ENCODE data around the gene WDFY3. TPM values are rescaled to one million over a fixed set of nuclear protein-coding genes. Genes with fewer than 3 reads are reported as not detected.

WDFY3 gene
- total RNA-seq, 1 donor from 2014 or later = 89.5 TPM

DNA sequence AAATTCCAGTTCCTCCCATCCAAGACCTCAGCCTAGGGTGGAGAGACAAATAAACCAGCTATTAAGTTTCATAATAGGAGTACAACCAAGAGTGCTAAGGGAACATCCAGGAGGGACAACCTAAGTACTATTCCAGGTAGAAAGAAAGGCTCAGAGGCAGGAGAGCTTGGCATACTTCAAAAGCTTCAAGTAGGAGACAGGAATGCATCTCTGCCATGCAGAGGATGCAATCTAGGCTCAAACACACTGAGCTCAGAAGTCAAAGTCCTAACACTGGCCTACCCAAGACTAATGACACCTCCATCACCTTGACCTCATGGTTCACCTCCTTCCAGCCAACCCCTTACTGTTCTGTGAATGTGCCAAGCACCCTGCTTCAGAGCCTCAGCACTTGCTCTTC is 8.1 kb downstream of the WDFY3 start:
- FAIRE-seq = no peak
- H3K27ac Mint-ChIP-seq (ENCODE audit: unreplicated experiment) = no peak overlapping the region

DNA sequence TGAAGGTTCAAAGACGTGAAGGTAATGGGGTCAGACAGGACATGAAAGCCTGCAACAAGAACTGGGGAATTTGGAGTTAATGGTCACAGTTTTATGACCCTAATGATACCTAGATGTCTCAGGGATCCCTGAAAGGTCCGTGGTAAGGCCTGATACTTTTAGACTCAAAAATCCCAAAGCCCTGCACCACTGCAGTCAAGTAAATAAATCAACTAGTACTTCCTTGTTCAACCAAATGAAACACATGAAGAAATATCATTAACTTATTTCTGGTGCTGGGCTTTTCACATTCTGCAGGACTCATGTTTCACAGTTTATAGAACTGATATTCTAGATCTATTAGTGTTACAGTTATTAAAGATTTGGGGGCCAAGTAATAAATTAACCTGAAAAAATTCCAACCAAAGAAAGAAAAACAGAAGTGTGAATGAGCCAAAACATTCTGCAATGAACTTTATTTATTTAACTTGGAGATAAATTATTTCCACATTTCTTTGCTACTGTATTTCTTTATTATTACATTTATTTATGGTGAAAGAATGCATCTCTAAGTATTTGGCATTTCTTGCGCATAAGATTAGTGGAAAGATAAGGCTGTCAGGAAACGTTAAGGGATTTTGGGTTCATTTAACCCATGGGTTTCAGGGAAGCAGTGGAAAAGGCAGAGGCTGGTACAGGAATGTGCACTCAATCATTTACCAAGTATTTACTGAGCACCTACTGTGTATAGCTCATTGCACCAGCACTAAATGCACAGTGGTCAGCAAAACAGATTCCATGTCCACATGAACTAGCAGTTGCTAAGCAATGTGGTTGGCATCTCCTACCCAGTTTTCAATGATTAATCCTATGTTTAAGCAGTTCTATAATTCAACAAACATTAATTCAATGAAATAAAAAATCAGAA is 8.7 kb downstream of the WDFY3 start:
- H3K4me3 Mint-ChIP-seq (ENCODE audit: unreplicated experiment) = no peak overlapping the region
- Histone ChIP-seq H3K36me3 (ENCODE audit: insufficient read depth, low read length) (no peaks in the 10 kb centered on the region), H4K20me1 (ENCODE audit: insufficient read depth, low read length) (peaks cover 69% of the 10 kb centered on the region), H3K9me3 (ENCODE audit: insufficient read depth, low read depth, low read length) (no peaks in the 10 kb centered on the region), H3K27ac (ENCODE audit: low read depth, low read length) (no peak overlapping the region), H3K4me3 (ENCODE audit: insufficient read depth, low read depth, low read length) (no peak overlapping the region), H3K4me2 (ENCODE audit: low read length) (no peak overlapping the region), H3K4me1 (ENCODE audit: insufficient read depth, low read length) (peaks cover 11% of the 10 kb centered on the region), H3K27me3 (ENCODE audit: insufficient read depth, low read length) (no peaks in the 10 kb centered on the region), H3K79me2 (ENCODE audit: insufficient read depth, low read length) (peaks cover 100% of the 10 kb centered on the region), H3K9ac (ENCODE audit: low read length) (no peak overlapping the region), H2AFZ (ENCODE audit: low read depth, low read length) (no peak overlapping the region)
- peak; percentile 65 for DNase-seq (ENCODE audit: low read depth)
- H3K36me3 Mint-ChIP-seq (ENCODE audit: low read depth, unreplicated experiment) = no peaks in the 10 kb centered on the region
- FAIRE-seq = no peak
- TF ChIP-seq, protein P1, sequence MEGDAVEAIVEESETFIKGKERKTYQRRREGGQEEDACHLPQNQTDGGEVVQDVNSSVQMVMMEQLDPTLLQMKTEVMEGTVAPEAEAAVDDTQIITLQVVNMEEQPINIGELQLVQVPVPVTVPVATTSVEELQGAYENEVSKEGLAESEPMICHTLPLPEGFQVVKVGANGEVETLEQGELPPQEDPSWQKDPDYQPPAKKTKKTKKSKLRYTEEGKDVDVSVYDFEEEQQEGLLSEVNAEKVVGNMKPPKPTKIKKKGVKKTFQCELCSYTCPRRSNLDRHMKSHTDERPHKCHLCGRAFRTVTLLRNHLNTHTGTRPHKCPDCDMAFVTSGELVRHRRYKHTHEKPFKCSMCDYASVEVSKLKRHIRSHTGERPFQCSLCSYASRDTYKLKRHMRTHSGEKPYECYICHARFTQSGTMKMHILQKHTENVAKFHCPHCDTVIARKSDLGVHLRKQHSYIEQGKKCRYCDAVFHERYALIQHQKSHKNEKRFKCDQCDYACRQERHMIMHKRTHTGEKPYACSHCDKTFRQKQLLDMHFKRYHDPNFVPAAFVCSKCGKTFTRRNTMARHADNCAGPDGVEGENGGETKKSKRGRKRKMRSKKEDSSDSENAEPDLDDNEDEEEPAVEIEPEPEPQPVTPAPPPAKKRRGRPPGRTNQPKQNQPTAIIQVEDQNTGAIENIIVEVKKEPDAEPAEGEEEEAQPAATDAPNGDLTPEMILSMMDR (IDR thresholded peaks at IDR 0.05; ENCODE audit: insufficient read depth, low read depth, low read length) = no peak
- no peak for TF ChIP-seq EZH2 (IDR thresholded peaks at IDR 0.05; ENCODE audit: insufficient read depth, low read length)
- H3K9me3 Mint-ChIP-seq (ENCODE audit: unreplicated experiment) = no peaks in the 10 kb centered on the region
- H3K27ac Mint-ChIP-seq (ENCODE audit: unreplicated experiment) = peak overlapping the region; percentile 43
- peaks cover 17% of the 10 kb centered on the region for H3K4me1 Mint-ChIP-seq (ENCODE audit: low read depth, unreplicated experiment)
- no peaks in the 10 kb centered on the region for H3K27me3 Mint-ChIP-seq (ENCODE audit: low read depth, unreplicated experiment)

More for the DNA sequence above, 8.1 kb downstream of the WDFY3 start:
- peaks cover 100% of the 10 kb centered on the region for H3K79me2 ChIP-seq (ENCODE audit: insufficient read depth, low read length)
- no peaks in the 10 kb centered on the region for H3K27me3 ChIP-seq (ENCODE audit: insufficient read depth, low read length)
- no peak overlapping the region for H2AFZ ChIP-seq (ENCODE audit: low read depth, low read length)
- H3K9ac ChIP-seq (ENCODE audit: low read length) = no peak overlapping the region
- no peak overlapping the region for H3K4me3 ChIP-seq (ENCODE audit: insufficient read depth, low read depth, low read length)
- no peaks in the 10 kb centered on the region for H3K9me3 ChIP-seq (ENCODE audit: insufficient read depth, low read depth, low read length)
- DNase-seq (ENCODE audit: low read depth) = no peak
- H3K36me3 ChIP-seq (ENCODE audit: insufficient read depth, low read length) = no peaks in the 10 kb centered on the region
- H4K20me1 ChIP-seq (ENCODE audit: insufficient read depth, low read length) = peaks cover 69% of the 10 kb centered on the region
- H3K4me1 ChIP-seq (ENCODE audit: insufficient read depth, low read length) = peaks cover 11% of the 10 kb centered on the region
- TF ChIP-seq, protein P1 (IDR thresholded peaks at IDR 0.05; ENCODE audit: insufficient read depth, low read depth, low read length) = no peak
- TF ChIP-seq EZH2 (IDR thresholded peaks at IDR 0.05; ENCODE audit: insufficient read depth, low read length) = no peak
- H3K4me1 Mint-ChIP-seq (ENCODE audit: low read depth, unreplicated experiment) = peaks cover 17% of the 10 kb centered on the region
- H3K27me3 Mint-ChIP-seq (ENCODE audit: low read depth, unreplicated experiment) = no peaks in the 10 kb centered on the region
- H3K4me2 ChIP-seq (ENCODE audit: low read length) = no peak overlapping the region
- H3K9me3 Mint-ChIP-seq (ENCODE audit: unreplicated experiment) = no peaks in the 10 kb centered on the region
- H3K36me3 Mint-ChIP-seq (ENCODE audit: low read depth, unreplicated experiment) = no peaks in the 10 kb centered on the region
- no peak overlapping the region for H3K4me3 Mint-ChIP-seq (ENCODE audit: unreplicated experiment)
- no peak overlapping the region for H3K27ac ChIP-seq (ENCODE audit: low read depth, low read length)

DNA sequence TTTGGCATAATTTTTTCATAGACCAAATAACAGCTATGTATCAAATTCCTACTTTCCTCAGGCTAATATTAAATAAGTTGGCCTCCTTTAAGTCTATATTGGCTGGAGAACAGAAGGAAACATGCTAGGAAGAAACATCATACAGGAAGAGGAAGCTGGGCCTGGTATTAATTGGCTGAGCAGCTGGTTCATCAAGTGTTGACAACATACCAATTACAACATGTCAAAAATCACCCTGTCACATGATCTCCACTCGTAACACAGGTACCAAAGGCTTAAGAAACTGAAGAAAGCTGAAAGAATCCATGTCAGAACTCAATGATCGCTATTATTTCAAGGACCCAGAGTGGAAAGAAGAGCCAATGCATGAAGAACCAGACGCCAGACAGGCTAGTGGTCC is 10.5 kb downstream of the WDFY3 start:
- FAIRE-seq = no peak

More for the DNA sequence above, 10.5 kb downstream of the WDFY3 start:
- peaks cover 30% of the 10 kb centered on the region for H3K4me1 Mint-ChIP-seq (ENCODE audit: low read depth, unreplicated experiment)
- Histone ChIP-seq H2AFZ (ENCODE audit: low read depth, low read length) (no peak overlapping the region), H4K20me1 (ENCODE audit: insufficient read depth, low read length) (peaks cover 76% of the 10 kb centered on the region), H3K36me3 (ENCODE audit: insufficient read depth, low read length) (no peaks in the 10 kb centered on the region), H3K27ac (ENCODE audit: low read depth, low read length) (no peak overlapping the region), H3K9me3 (ENCODE audit: insufficient read depth, low read depth, low read length) (no peaks in the 10 kb centered on the region), H3K4me3 (ENCODE audit: insufficient read depth, low read depth, low read length) (no peak overlapping the region), H3K4me2 (ENCODE audit: low read length) (no peak overlapping the region), H3K4me1 (ENCODE audit: insufficient read depth, low read length) (peaks cover 24% of the 10 kb centered on the region), H3K27me3 (ENCODE audit: insufficient read depth, low read length) (no peaks in the 10 kb centered on the region), H3K9ac (ENCODE audit: low read length) (no peak overlapping the region), H3K79me2 (ENCODE audit: insufficient read depth, low read length) (peaks cover 100% of the 10 kb centered on the region)
- no peaks in the 10 kb centered on the region for H3K27me3 Mint-ChIP-seq (ENCODE audit: low read depth, unreplicated experiment)
- H3K27ac Mint-ChIP-seq (ENCODE audit: unreplicated experiment) = no peak overlapping the region
- DNase-seq (ENCODE audit: low read depth) = no peak
- no peaks in the 10 kb centered on the region for H3K36me3 Mint-ChIP-seq (ENCODE audit: low read depth, unreplicated experiment)
- no peak for TF ChIP-seq EZH2 (IDR thresholded peaks at IDR 0.05; ENCODE audit: insufficient read depth, low read length)
- TF ChIP-seq, protein P1 (IDR thresholded peaks at IDR 0.05; ENCODE audit: insufficient read depth, low read depth, low read length) = no peak
- no peaks in the 10 kb centered on the region for H3K9me3 Mint-ChIP-seq (ENCODE audit: unreplicated experiment)
- H3K4me3 Mint-ChIP-seq (ENCODE audit: unreplicated experiment) = no peak overlapping the region
